ENCODE data around the gene EFCAB12.

EFCAB12 gene

GRCh38 chr3:129441215-129441614 is 12.8 kb upstream of the EFCAB12 start:
- TF ChIP-seq SIN3A (IDR thresholded peaks at IDR 0.05; ENCODE audit: borderline replicate concordance, insufficient read depth, low read length) = no peak
- TF ChIP-seq REST (IDR thresholded peaks at IDR 0.05; ENCODE audit: insufficient read depth in 1 of 2, low read depth in 2 of 2, low read length in 2 of 2) = no peak
- TF ChIP-seq TAF1 (IDR thresholded peaks at IDR 0.05; ENCODE audit: borderline replicate concordance, insufficient read depth, low read length) = no peak
- no peak for TF ChIP-seq FOXP2 (optimal IDR thresholded peaks at IDR 0.05; ENCODE audit: borderline replicate concordance, extremely low read depth, extremely low read length, insufficient read depth)
- TF ChIP-seq POLR2AphosphoS5 (IDR thresholded peaks at IDR 0.05; ENCODE audit: low read depth, low read length) = no peak

GRCh38 chr3:129440618-129441190 is 12.3 kb upstream of the EFCAB12 start:
- TF ChIP-seq FOXP2 (optimal IDR thresholded peaks at IDR 0.05; ENCODE audit: borderline replicate concordance, extremely low read depth, extremely low read length, insufficient read depth) (no peak), SIN3A (IDR thresholded peaks at IDR 0.05; ENCODE audit: borderline replicate concordance, insufficient read depth, low read length) (no peak; the same call in 1 of the 2 replicates), REST (IDR thresholded peaks at IDR 0.05; ENCODE audit: insufficient read depth in 1 of 2, low read depth in 2 of 2, low read length in 2 of 2) (no peak), TAF1 (IDR thresholded peaks at IDR 0.05; ENCODE audit: borderline replicate concordance, insufficient read depth, low read length) (no peak), POLR2AphosphoS5 (IDR thresholded peaks at IDR 0.05; ENCODE audit: low read depth, low read length) (no peak)

- TF ChIP-seq SIN3A (IDR thresholded peaks at IDR 0.05; ENCODE audit: borderline replicate concordance, insufficient read depth, low read length) = peak; percentile 85; the same call in 1 of the 2 replicates
- TF ChIP-seq POLR2AphosphoS5 (IDR thresholded peaks at IDR 0.05; ENCODE audit: low read depth, low read length) = peak; percentile 44
- TF ChIP-seq FOXP2 (optimal IDR thresholded peaks at IDR 0.05; ENCODE audit: borderline replicate concordance, extremely low read depth, extremely low read length, insufficient read depth) = peak; percentile 76
- peak in 1 of 2 experiments; percentile 41; a peak in 1 of 4 replicates for TF ChIP-seq REST (IDR thresholded peaks at IDR 0.05; ENCODE audit: insufficient read depth in 1 of 2, low read depth in 2 of 2, low read length in 2 of 2)
- TF ChIP-seq TAF1 (IDR thresholded peaks at IDR 0.05; ENCODE audit: borderline replicate concordance, insufficient read depth, low read length) = peak; percentile 83
These were observed 11.6 kb upstream of the EFCAB12 start, which contains the start of the genes IFT122 and MBD4 for GRCh38 chr3:129439817-129440617. TSS of gene IFT122 (plus strand) at chr3:129440224. CDS start at chr3:129440331, 107 bp downstream. TSS of gene MBD4 (minus strand) at chr3:129439948. CDS start at chr3:129439833, 115 bp downstream.

GRCh38 chr3:129439226-129439816 is 10.9 kb upstream of the EFCAB12 start:
- TF ChIP-seq SIN3A (IDR thresholded peaks at IDR 0.05; ENCODE audit: borderline replicate concordance, insufficient read depth, low read length) (no peak), POLR2AphosphoS5 (IDR thresholded peaks at IDR 0.05; ENCODE audit: low read depth, low read length) (no peak), FOXP2 (optimal IDR thresholded peaks at IDR 0.05; ENCODE audit: borderline replicate concordance, extremely low read depth, extremely low read length, insufficient read depth) (no peak), REST (IDR thresholded peaks at IDR 0.05; ENCODE audit: insufficient read depth in 1 of 2, low read depth in 2 of 2, low read length in 2 of 2) (no peak), TAF1 (IDR thresholded peaks at IDR 0.05; ENCODE audit: borderline replicate concordance, insufficient read depth, low read length) (no peak)
